HG03521 (cell line): ENCODE results near the gene KAZN.
"Not testable (repeated sequence)": the region's sequence is repeated elsewhere in the genome, so short reads cannot be mapped to it uniquely, and the experiment has no call there.

Experiments
- ATAC-seq: cut with Tn5 transposase; IDR thresholded peaks from one replicate; pipeline ENCODE4 v1.9.1; 2021; ENCODE audit warnings: mild to moderate bottlenecking, moderate library complexity; ENCODE audit not compliant: unreplicated experiment

The KAZN gene

GRCh38 chr1:15039017-15039648 is 440.6 kb downstream of the KAZN start:
- ATAC-seq: no peak

DNA sequence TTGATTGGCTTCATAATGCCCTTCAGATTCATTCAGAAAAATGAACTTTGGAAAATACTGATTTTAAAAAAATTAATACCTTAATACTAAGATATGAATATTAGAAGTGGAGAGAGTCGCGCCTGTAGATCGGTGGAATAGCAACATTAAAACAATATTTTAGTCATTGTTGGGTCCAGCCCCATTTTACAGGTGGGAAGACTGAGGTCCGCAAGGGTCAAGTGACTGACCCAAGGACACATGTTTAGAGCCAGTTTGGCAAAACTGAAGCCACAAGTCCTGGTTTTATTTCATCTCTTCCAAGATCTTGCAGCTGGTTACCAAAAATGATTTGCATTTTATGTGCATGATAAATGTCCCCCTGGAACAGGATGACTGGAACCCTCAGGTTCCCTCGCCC is 441.4 kb downstream of the KAZN start:
- ATAC-seq: no peak

- ATAC-seq: not testable (repeated sequence)
Measured at GRCh38 chr1:15040685-15041084, 442.2 kb downstream of the KAZN start.

- no peak for ATAC-seq
Measured at GRCh38 chr1:15042866-15043265, 444.4 kb downstream of the KAZN start.

DNA sequence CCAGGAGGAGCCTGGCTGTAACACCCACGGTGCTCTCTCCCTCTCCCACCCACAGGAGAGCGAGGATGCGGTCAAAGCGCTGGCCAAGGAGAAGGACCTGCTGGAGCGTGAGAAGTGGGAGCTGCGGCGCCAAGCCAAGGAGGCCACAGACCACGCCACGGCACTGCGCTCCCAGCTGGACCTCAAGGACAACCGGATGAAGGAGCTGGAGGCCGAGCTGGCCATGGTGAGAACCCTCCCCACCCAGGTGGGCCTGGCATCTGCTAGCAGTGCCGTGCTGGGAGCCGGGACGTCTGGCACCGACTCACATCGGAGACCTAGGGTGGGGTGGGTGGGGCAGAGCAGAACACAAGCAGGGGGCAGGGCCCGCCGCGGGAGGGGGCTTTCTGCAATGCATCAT is 445.4 kb downstream of the KAZN start:
- no peak for ATAC-seq

GRCh38 chr1:15045123-15045522 is 446.6 kb downstream of the KAZN start:
- no peak for ATAC-seq

- ATAC-seq: no peak
Measured at GRCh38 chr1:15046487-15047165, 448.1 kb downstream of the KAZN start.

- no peak for ATAC-seq
Measured at GRCh38 chr1:15047237-15047636, 448.8 kb downstream of the KAZN start.

DNA sequence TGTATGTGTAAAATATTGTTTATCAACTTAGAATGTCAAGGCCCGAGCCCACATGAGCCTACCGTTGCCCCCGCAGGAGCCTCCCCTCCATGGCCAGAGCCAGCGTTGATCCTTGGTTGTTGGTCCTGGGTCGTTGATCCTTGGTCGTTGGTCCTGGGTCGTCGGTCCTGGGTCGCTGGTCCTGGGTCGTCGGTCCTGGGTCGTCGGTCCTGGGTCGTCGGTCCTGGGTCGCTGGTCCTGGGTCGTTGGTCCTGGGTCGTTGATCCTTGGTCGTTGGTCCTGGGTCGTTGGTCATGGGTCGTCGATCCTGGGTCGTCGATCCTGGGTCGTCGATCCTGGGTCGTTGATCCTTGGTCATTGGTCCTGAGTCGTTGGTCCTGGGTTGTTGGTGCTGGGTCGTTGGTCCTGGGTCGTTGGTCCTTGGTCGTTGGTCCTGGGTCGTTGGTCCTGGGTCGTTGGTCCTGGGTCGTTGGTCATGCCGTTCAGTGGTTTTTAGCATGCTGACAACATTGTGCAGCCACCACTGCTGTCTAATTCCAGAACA is 450.0 kb downstream of the KAZN start:
- no peak for ATAC-seq

DNA sequence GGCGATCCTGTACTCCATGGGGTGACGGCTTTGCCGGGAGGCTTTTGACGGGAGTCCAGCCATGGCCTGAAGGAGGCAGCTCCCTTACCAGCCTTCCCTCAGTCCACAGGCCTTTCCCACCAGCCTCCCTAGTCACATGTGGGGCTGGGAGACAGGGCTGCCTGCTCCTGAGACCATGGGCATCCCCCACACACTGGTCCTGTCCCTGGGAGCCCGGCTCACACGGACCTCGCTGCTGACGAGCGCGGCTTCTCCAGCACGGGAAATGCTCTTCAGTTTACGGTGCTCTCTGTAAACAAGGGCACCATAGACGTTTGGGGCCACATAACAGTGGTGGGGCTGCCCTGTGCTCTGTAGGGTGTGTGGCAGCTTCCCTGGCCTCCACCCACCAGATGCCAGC is 450.6 kb downstream of the KAZN start:
- no peak for ATAC-seq

DNA sequence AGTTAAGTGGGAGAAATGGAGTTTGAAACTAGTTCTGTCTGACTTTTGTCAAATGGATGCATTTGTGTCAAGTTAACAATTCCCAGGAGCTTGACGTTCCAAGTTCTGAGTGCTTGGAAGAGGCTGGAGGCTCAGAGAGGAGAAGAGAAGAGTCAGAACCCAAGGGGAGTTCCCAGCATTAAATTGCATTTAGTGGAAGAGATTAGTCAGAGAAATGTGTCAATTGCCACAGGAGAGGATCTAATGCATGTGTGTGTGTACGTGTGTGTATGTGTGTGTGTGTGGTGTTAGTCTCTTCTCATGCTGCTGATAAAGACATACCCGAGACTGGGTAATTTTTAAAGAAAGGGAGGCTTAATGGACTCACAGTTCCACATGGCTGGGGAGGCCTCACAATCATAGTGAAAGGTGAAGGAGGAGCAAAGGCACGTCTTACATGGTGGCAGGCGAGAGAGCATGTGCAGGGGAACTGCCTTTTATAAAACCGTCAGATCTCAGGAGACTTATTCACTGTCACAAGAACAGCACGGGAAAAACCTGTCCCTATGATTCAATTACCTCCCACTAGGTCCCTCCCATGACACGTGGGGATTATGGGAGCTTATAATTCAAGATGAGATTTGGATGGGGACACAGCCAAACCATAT is 453.5 kb downstream of the KAZN start:
- ATAC-seq: no peak

GRCh38 chr1:15053153-15053552 is 454.7 kb downstream of the KAZN start:
- ATAC-seq: no peak

- ATAC-seq: no peak
Measured at GRCh38 chr1:15055736-15056415, 457.4 kb downstream of the KAZN start.

- ATAC-seq: no peak
Measured at GRCh38 chr1:15056515-15057285, 458.2 kb downstream of the KAZN start.

DNA sequence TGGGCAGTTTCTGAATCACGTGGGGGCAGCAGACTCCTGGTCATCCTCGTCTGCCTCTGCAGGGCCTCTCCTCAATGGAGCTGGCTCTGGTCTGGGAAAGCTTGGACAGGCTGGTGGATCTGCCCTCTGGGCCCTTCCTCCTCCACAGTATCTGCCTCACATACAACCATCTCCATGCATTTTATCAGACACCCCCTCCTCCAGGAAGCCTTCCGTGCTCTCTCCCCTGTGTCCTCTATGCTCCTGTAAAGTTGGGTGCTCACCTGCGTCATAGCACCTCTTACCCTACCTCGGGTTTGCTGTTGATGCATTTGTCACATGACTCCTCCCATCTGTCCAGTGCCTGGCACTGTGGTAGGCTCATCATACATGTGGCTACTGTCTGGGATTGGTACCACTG is 459.3 kb downstream of the KAZN start:
- ATAC-seq: no peak

GRCh38 chr1:15058261-15058660 is 459.8 kb downstream of the KAZN start:
- no peak for ATAC-seq

DNA sequence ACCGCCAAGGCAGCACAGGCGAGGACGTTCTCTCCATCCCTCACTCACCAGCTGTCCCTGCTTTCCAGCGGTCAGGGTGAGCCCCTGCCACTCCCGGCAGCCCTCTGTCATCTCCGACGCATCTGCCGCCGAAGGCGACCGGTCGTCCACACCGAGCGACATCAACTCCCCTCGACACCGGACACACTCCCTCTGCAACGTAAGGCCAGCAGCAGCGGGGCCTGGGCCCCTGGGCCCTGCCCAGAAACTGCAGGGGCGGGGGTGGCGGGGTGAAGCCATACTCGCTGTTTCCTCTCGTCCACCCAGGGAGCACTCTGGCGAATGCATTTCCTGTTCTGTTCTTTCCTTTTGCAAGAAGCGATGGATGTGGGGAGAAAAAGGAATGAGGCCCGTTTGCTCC is 461.6 kb downstream of the KAZN start:
- no peak for ATAC-seq

DNA sequence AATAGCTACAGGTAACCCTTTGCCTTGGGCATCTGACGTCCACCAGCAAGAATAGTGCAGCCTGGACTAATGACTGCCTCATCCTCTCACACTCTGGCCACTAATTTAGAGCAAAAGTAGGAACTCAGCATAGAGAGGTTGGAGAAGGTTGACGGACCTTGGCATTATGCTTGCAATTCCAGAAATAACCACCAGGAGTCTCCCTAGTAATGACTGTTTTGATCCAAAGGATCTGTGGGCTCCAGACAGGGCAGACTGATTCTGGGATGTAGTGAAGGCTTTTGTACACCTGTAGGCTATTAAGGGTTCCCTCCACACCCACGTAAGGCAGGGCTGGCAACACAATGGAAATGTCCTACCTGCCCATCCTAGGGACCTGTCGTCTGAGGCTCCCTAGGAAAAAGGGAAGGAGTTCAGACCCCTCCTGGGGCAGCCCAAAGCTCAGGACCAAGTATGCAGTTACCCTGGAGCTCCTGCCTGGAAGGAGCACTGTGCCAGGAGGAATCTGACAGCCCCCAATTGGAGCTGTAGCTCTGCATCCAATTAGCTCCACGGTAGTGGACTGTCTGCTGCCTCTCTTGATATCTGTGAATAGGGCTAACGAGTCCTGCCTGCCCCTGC is 464.1 kb downstream of the KAZN start:
- no peak for ATAC-seq

GRCh38 chr1:15063346-15063745 is 464.9 kb downstream of the KAZN start:
- ATAC-seq: no peak

- ATAC-seq: no peak
Measured at GRCh38 chr1:15063783-15064182, 465.3 kb downstream of the KAZN start.
